Thyroid gland (tissue), 4 donors: ENCODE results near the gene SLC15A1.

Experiments used
- CTCF ChIP-seq, 6 experiments: fragments of 200-600 bp in 3 of 6; fragments of 450-650 bp in 3 of 6; sonication (generic) in 3 of 6; IDR thresholded peaks; one replicate each; pipeline ENCODE4 v1.5.1; 2016 to 2019; ENCODE audit warnings: antibody characterized with exemption in 6 of 6, mild to moderate bottlenecking in 2 of 6, inconsistent platforms in 1 of 6, moderate library complexity in 1 of 6
- POLR2A ChIP-seq, 2 donors: fragments of 450-650 bp; IDR thresholded peaks; one replicate each; pipeline ENCODE4 v1.6.1; 2017; ENCODE audit warnings: antibody characterized with exemption in 2 of 2, mild to moderate bottlenecking in 2 of 2, moderate library complexity in 1 of 2

GRCh38 chr13:98774776-98775175 lies 22.3 kb upstream of the SLC15A1 start:
- TF ChIP-seq POLR2A (IDR thresholded peaks at IDR 0.05): no peak
- TF ChIP-seq CTCF (IDR thresholded peaks at IDR 0.05): no peak
